ENCODE results near the gene GNG2.

The GNG2 gene

GRCh38 chr14:51912112-51912786 is 51.8 kb downstream of the GNG2 start:
- no peak overlapping the region for H3K4me3 ChIP-seq (replicated peaks; ENCODE audit: low read depth, low read length)

DNA sequence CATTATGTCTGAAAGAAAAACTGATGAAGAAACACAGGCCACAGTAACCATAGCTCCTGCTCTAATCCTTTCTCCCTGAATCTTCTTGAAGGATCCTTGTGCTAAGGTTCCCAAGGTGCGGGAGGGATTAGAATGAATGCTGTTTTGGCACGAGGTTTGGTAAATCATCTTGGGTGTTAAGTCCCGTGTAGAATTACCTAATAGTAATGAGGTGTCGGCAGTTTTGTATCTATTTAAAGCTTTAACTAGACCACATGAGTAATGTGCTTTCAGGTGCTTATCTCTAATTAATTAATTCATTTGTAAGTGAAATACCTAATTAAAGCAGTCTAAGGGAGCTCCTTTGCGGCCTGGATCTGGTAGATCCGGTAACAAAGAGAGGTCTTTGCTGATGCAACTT is 53.9 kb downstream of the GNG2 start:
- Histone ChIP-seq H3K4me3 (replicated peaks; ENCODE audit: low read depth, low read length) (no peak overlapping the region), H3K27me3 (replicated peaks; ENCODE audit: control insufficient read depth, insufficient read depth, low read length) (no peaks in the 10 kb centered on the region), H3K36me3 (ENCODE audit: control insufficient read depth, insufficient read depth, low read length) (no peaks in the 10 kb centered on the region; the same call in 1 of the 2 replicates)
- DNase-seq (ENCODE audit: extremely low read depth, insufficient read length) = no peak
- TF ChIP-seq, protein P1, sequence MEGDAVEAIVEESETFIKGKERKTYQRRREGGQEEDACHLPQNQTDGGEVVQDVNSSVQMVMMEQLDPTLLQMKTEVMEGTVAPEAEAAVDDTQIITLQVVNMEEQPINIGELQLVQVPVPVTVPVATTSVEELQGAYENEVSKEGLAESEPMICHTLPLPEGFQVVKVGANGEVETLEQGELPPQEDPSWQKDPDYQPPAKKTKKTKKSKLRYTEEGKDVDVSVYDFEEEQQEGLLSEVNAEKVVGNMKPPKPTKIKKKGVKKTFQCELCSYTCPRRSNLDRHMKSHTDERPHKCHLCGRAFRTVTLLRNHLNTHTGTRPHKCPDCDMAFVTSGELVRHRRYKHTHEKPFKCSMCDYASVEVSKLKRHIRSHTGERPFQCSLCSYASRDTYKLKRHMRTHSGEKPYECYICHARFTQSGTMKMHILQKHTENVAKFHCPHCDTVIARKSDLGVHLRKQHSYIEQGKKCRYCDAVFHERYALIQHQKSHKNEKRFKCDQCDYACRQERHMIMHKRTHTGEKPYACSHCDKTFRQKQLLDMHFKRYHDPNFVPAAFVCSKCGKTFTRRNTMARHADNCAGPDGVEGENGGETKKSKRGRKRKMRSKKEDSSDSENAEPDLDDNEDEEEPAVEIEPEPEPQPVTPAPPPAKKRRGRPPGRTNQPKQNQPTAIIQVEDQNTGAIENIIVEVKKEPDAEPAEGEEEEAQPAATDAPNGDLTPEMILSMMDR (IDR thresholded peaks at IDR 0.05; ENCODE audit: insufficient read depth, low read length, poor library complexity, severe bottlenecking) = no peak

More at GRCh38 chr14:51912112-51912786, 51.8 kb downstream of the GNG2 start:
- Histone ChIP-seq H3K27me3 (replicated peaks; ENCODE audit: control insufficient read depth, insufficient read depth, low read length) (no peaks in the 10 kb centered on the region), H3K36me3 (ENCODE audit: control insufficient read depth, insufficient read depth, low read length) (no peaks in the 10 kb centered on the region; the same call in 1 of the 2 replicates)
- TF ChIP-seq, protein P1 (IDR thresholded peaks at IDR 0.05; ENCODE audit: insufficient read depth, low read length, poor library complexity, severe bottlenecking) = no peak
- DNase-seq (ENCODE audit: extremely low read depth, insufficient read length) = no peak

- H3K4me3 ChIP-seq (replicated peaks; ENCODE audit: low read depth, low read length) = no peak overlapping the region
- H3K27me3 ChIP-seq (replicated peaks; ENCODE audit: control insufficient read depth, insufficient read depth, low read length) = no peaks in the 10 kb centered on the region
- no peak for DNase-seq (ENCODE audit: extremely low read depth, insufficient read length)
- H3K36me3 ChIP-seq (ENCODE audit: control insufficient read depth, insufficient read depth, low read length) = no peaks in the 10 kb centered on the region; the same call in 1 of the 2 replicates
- TF ChIP-seq, protein P1 (IDR thresholded peaks at IDR 0.05; ENCODE audit: insufficient read depth, low read length, poor library complexity, severe bottlenecking) = no peak
Observed at GRCh38 chr14:51917193-51917592, 56.8 kb downstream of the GNG2 start.

- TF ChIP-seq, protein P1 (IDR thresholded peaks at IDR 0.05; ENCODE audit: insufficient read depth, low read length, poor library complexity, severe bottlenecking) = no peak
- Histone ChIP-seq H3K27me3 (replicated peaks; ENCODE audit: control insufficient read depth, insufficient read depth, low read length) (no peaks in the 10 kb centered on the region), H3K4me3 (replicated peaks; ENCODE audit: low read depth, low read length) (no peak overlapping the region), H3K36me3 (ENCODE audit: control insufficient read depth, insufficient read depth, low read length) (no peaks in the 10 kb centered on the region; the same call in 1 of the 2 replicates)
- no peak for DNase-seq (ENCODE audit: extremely low read depth, insufficient read length)
Observed at GRCh38 chr14:51921026-51921425, 60.6 kb downstream of the GNG2 start.

GRCh38 chr14:51922624-51923023 is 62.2 kb downstream of the GNG2 start:
- no peaks in the 10 kb centered on the region for H3K27me3 ChIP-seq (replicated peaks; ENCODE audit: control insufficient read depth, insufficient read depth, low read length)
- no peak for DNase-seq (ENCODE audit: extremely low read depth, insufficient read length)
- no peaks in the 10 kb centered on the region; the same call in 1 of the 2 replicates for H3K36me3 ChIP-seq (ENCODE audit: control insufficient read depth, insufficient read depth, low read length)
- TF ChIP-seq, protein P1 (IDR thresholded peaks at IDR 0.05; ENCODE audit: insufficient read depth, low read length, poor library complexity, severe bottlenecking) = no peak
- no peak overlapping the region for H3K4me3 ChIP-seq (replicated peaks; ENCODE audit: low read depth, low read length)
